ENCODE data around the gene SPATA32.

- TF ChIP-seq, protein P1, sequence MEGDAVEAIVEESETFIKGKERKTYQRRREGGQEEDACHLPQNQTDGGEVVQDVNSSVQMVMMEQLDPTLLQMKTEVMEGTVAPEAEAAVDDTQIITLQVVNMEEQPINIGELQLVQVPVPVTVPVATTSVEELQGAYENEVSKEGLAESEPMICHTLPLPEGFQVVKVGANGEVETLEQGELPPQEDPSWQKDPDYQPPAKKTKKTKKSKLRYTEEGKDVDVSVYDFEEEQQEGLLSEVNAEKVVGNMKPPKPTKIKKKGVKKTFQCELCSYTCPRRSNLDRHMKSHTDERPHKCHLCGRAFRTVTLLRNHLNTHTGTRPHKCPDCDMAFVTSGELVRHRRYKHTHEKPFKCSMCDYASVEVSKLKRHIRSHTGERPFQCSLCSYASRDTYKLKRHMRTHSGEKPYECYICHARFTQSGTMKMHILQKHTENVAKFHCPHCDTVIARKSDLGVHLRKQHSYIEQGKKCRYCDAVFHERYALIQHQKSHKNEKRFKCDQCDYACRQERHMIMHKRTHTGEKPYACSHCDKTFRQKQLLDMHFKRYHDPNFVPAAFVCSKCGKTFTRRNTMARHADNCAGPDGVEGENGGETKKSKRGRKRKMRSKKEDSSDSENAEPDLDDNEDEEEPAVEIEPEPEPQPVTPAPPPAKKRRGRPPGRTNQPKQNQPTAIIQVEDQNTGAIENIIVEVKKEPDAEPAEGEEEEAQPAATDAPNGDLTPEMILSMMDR (IDR thresholded peaks at IDR 0.05) = no peak
- no peak for TF ChIP-seq POLR2AphosphoS5 (IDR thresholded peaks at IDR 0.05)
Measured at GRCh38 chr17:45308016-45308365, 46.1 kb upstream of the SPATA32 start.
